Measurements from ENCODE around the gene CROCC2.

GRCh38 chr2:240898108-240898730 lies 7.9 kb upstream of the CROCC2 start:
- no peak for TF ChIP-seq POLR2A (IDR thresholded peaks at IDR 0.05; ENCODE audit: insufficient read depth in 1 of 2, low read depth in 2 of 2, low read length in 2 of 2)
- TF ChIP-seq SUZ12 (IDR thresholded peaks at IDR 0.05; ENCODE audit: low read depth, low read length), result no peak
- no peak for TF ChIP-seq MAX (IDR thresholded peaks at IDR 0.05)
- no peak for TF ChIP-seq BHLHE40 (IDR thresholded peaks at IDR 0.05; ENCODE audit: low read length)
- TF ChIP-seq CBX2 (IDR thresholded peaks at IDR 0.05; ENCODE audit: low read depth, low read length), result no peak
- TF ChIP-seq CBX2 (CRISPR knock-in tag; IDR thresholded peaks at IDR 0.05; ENCODE audit: low read depth), result no peak
- no peak for TF ChIP-seq POLR2AphosphoS2 (IDR thresholded peaks at IDR 0.05; ENCODE audit: low read depth, low read length)

Measured in HepG2 (cell line).